ENCODE results near the gene CLCA2.

DNA sequence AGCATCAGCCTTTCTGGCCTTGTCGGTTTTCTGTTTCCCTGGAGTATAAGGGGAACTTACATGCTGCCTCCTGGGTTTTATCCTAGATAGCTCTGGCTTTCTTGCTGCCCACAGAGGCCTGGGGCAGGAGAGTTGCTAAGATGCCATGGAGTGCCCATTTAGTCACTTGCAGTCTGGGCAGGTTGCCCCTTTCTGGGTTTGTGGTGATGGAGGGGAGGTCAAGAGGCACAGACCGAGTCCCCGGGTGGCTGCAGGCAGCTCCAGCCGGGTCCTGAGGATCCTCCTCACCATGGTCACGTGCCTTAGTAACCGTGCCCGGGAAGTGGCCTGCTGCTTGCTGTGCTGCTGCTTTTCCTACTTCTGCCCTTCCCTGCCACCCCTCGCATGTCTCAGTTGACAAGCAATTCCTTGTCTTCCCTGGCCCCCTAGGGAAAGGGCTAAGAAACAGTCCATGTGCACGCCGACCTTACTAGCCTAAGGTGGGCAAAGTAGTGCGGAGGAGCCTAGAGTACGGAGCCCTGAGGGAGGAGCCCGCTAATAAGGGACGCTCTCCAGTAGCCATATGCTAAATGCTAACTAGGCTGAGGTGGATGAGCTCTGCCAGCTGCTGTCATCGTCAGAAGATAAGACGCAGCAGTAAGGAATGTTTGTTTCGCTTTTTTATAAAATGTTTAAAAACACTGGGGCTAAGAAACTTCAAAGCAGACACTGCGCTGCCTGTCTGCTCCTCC lies 79.6 kb downstream of the CLCA2 start:
- TF ChIP-seq, protein P1, sequence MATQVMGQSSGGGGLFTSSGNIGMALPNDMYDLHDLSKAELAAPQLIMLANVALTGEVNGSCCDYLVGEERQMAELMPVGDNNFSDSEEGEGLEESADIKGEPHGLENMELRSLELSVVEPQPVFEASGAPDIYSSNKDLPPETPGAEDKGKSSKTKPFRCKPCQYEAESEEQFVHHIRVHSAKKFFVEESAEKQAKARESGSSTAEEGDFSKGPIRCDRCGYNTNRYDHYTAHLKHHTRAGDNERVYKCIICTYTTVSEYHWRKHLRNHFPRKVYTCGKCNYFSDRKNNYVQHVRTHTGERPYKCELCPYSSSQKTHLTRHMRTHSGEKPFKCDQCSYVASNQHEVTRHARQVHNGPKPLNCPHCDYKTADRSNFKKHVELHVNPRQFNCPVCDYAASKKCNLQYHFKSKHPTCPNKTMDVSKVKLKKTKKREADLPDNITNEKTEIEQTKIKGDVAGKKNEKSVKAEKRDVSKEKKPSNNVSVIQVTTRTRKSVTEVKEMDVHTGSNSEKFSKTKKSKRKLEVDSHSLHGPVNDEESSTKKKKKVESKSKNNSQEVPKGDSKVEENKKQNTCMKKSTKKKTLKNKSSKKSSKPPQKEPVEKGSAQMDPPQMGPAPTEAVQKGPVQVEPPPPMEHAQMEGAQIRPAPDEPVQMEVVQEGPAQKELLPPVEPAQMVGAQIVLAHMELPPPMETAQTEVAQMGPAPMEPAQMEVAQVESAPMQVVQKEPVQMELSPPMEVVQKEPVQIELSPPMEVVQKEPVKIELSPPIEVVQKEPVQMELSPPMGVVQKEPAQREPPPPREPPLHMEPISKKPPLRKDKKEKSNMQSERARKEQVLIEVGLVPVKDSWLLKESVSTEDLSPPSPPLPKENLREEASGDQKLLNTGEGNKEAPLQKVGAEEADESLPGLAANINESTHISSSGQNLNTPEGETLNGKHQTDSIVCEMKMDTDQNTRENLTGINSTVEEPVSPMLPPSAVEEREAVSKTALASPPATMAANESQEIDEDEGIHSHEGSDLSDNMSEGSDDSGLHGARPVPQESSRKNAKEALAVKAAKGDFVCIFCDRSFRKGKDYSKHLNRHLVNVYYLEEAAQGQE (tag by site-specific recombination; IDR thresholded peaks at IDR 0.05) = no peak
- TF ChIP-seq ZEB2 (tag by site-specific recombination; IDR thresholded peaks at IDR 0.05) (no peak), ZNF544 (tag by site-specific recombination; IDR thresholded peaks at IDR 0.05) (no peak), RBAK (tag by site-specific recombination; IDR thresholded peaks at IDR 0.05) (no peak), MZF1 (tag by site-specific recombination; IDR thresholded peaks at IDR 0.05; ENCODE audit: borderline replicate concordance) (no peak), ZNF239 (tag by site-specific recombination; IDR thresholded peaks at IDR 0.05) (no peak), ZNF514 (tag by site-specific recombination; IDR thresholded peaks at IDR 0.05) (no peak), SALL2 (tag by site-specific recombination; IDR thresholded peaks at IDR 0.05; ENCODE audit: borderline replicate concordance) (no peak), ZBTB8A (tag by site-specific recombination; IDR thresholded peaks at IDR 0.05) (no peak)
- TF ChIP-seq, protein P2, sequence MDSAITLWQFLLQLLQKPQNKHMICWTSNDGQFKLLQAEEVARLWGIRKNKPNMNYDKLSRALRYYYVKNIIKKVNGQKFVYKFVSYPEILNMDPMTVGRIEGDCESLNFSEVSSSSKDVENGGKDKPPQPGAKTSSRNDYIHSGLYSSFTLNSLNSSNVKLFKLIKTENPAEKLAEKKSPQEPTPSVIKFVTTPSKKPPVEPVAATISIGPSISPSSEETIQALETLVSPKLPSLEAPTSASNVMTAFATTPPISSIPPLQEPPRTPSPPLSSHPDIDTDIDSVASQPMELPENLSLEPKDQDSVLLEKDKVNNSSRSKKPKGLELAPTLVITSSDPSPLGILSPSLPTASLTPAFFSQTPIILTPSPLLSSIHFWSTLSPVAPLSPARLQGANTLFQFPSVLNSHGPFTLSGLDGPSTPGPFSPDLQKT (IDR thresholded peaks at IDR 0.05; ENCODE audit: borderline replicate concordance, low read depth, low read length) = no peak
- TF ChIP-seq, protein P3, sequence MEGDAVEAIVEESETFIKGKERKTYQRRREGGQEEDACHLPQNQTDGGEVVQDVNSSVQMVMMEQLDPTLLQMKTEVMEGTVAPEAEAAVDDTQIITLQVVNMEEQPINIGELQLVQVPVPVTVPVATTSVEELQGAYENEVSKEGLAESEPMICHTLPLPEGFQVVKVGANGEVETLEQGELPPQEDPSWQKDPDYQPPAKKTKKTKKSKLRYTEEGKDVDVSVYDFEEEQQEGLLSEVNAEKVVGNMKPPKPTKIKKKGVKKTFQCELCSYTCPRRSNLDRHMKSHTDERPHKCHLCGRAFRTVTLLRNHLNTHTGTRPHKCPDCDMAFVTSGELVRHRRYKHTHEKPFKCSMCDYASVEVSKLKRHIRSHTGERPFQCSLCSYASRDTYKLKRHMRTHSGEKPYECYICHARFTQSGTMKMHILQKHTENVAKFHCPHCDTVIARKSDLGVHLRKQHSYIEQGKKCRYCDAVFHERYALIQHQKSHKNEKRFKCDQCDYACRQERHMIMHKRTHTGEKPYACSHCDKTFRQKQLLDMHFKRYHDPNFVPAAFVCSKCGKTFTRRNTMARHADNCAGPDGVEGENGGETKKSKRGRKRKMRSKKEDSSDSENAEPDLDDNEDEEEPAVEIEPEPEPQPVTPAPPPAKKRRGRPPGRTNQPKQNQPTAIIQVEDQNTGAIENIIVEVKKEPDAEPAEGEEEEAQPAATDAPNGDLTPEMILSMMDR (tag by site-specific recombination; IDR thresholded peaks at IDR 0.05) = no peak
- TF ChIP-seq, protein P4, sequence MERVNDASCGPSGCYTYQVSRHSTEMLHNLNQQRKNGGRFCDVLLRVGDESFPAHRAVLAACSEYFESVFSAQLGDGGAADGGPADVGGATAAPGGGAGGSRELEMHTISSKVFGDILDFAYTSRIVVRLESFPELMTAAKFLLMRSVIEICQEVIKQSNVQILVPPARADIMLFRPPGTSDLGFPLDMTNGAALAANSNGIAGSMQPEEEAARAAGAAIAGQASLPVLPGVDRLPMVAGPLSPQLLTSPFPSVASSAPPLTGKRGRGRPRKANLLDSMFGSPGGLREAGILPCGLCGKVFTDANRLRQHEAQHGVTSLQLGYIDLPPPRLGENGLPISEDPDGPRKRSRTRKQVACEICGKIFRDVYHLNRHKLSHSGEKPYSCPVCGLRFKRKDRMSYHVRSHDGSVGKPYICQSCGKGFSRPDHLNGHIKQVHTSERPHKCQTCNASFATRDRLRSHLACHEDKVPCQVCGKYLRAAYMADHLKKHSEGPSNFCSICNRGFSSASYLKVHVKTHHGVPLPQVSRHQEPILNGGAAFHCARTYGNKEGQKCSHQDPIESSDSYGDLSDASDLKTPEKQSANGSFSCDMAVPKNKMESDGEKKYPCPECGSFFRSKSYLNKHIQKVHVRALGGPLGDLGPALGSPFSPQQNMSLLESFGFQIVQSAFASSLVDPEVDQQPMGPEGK (tag by site-specific recombination; IDR thresholded peaks at IDR 0.05) = no peak
- TF ChIP-seq, protein P5, sequence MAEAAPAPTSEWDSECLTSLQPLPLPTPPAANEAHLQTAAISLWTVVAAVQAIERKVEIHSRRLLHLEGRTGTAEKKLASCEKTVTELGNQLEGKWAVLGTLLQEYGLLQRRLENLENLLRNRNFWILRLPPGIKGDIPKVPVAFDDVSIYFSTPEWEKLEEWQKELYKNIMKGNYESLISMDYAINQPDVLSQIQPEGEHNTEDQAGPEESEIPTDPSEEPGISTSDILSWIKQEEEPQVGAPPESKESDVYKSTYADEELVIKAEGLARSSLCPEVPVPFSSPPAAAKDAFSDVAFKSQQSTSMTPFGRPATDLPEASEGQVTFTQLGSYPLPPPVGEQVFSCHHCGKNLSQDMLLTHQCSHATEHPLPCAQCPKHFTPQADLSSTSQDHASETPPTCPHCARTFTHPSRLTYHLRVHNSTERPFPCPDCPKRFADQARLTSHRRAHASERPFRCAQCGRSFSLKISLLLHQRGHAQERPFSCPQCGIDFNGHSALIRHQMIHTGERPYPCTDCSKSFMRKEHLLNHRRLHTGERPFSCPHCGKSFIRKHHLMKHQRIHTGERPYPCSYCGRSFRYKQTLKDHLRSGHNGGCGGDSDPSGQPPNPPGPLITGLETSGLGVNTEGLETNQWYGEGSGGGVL (tag by site-specific recombination; IDR thresholded peaks at IDR 0.05) = no peak
- TF ChIP-seq, protein P6, sequence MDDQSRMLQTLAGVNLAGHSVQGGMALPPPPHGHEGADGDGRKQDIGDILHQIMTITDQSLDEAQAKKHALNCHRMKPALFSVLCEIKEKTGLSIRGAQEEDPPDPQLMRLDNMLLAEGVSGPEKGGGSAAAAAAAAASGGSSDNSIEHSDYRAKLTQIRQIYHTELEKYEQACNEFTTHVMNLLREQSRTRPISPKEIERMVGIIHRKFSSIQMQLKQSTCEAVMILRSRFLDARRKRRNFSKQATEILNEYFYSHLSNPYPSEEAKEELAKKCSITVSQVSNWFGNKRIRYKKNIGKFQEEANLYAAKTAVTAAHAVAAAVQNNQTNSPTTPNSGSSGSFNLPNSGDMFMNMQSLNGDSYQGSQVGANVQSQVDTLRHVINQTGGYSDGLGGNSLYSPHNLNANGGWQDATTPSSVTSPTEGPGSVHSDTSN (CRISPR knock-in tag; IDR thresholded peaks at IDR 0.05) = no peak
